Spleen (tissue), 7 donors: ENCODE results near the gene SNX17.
"Not testable (repeated sequence)": the region's sequence is repeated elsewhere in the genome, so short reads cannot be mapped to it uniquely, and the experiment has no call there.

Source experiments
- POLR2A ChIP-seq, 3 donors: fragments of 450-650 bp; IDR thresholded peaks; one replicate each; pipeline ENCODE4 v1.5.1; 2017; ENCODE audit warnings: antibody characterized with exemption in 3 of 3, mild to moderate bottlenecking in 1 of 3
- TF ChIP-seq, protein P1 (sequence below), 11 experiments: fragments of 200-600 bp in 7 of 11; fragments of 450-650 bp in 4 of 11; sonication (generic) in 4 of 11; IDR thresholded peaks in 8 of 11; conservative IDR thresholded peaks in 3 of 11; 1 replicate in 7 of 11; 2 replicates in 4 of 11; pipeline versions ENCODE4 v1.4.0 to v1.8.0; 2016 to 2021; ENCODE audit warnings: antibody characterized with exemption in 11 of 11, inconsistent platforms in 4 of 11, mild to moderate bottlenecking in 1 of 11
- donor health status: DM: no; HTN: no; CAD: no; lungs with moderate emphysema.
- donor health status: DM: no; HTN: no; CAD: no.
- donor health status: DM: no; HTN: no; CAD: no.

DNA sequence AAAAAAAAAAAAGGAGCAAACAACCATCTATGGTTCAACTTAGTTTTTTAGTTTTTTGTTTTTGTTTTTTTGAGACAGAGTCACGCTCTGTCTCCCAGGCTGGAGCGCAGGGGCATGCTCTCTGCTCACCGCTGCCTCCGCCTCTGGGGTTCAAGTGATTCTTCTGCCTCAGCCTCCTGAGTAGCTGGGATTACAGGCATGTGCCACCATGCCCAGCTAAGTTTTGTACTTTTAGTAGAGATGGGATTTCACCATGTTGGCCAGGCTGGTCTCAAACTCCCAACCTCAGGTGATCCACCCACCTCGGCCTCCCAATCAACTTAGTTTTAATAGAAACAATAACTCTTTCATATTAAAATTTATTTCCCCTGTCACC, 17.0 kb upstream of the SNX17 start:
- TF ChIP-seq, protein P1, sequence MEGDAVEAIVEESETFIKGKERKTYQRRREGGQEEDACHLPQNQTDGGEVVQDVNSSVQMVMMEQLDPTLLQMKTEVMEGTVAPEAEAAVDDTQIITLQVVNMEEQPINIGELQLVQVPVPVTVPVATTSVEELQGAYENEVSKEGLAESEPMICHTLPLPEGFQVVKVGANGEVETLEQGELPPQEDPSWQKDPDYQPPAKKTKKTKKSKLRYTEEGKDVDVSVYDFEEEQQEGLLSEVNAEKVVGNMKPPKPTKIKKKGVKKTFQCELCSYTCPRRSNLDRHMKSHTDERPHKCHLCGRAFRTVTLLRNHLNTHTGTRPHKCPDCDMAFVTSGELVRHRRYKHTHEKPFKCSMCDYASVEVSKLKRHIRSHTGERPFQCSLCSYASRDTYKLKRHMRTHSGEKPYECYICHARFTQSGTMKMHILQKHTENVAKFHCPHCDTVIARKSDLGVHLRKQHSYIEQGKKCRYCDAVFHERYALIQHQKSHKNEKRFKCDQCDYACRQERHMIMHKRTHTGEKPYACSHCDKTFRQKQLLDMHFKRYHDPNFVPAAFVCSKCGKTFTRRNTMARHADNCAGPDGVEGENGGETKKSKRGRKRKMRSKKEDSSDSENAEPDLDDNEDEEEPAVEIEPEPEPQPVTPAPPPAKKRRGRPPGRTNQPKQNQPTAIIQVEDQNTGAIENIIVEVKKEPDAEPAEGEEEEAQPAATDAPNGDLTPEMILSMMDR (IDR thresholded peaks at IDR 0.05 in 8 of 11, conservative IDR thresholded peaks at IDR 0.05 in 3 of 11) = not testable (repeated sequence)
- not testable (repeated sequence) for TF ChIP-seq POLR2A (IDR thresholded peaks at IDR 0.05)
